Measurements from ENCODE around the gene PIN1. TPM values are rescaled to one million over a fixed set of nuclear protein-coding genes. Genes with fewer than 3 reads are reported as not detected.

Gene PIN1
- total RNA-seq, 1 experiment from 2014 or later, result 131 TPM

DNA sequence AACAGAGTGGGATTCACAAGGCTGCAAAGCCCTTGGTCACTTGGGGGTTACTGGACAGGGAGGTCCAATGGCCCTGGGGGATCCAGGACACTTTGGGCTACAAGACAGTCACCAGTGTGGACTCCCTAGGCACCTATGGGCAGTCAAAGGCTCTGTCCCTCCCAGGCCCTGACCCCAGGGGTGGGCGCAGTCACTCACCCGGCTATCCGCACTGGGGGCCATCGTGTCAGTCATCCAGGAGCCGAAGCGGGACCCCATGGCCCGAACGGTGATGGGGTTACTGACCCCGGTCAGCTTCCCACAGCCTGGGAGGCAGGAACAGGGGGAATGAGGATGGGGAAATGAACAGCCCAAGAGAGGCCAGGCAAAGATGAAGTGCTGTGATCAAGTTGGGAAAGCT, 21.5 kb downstream of the PIN1 start:
- no peak for DNase-seq (ENCODE audit: low read depth)

GRCh38 chr19:9857076-9857721, 22.1 kb downstream of the PIN1 start:
- DNase-seq (ENCODE audit: low read depth), result no peak

DNA sequence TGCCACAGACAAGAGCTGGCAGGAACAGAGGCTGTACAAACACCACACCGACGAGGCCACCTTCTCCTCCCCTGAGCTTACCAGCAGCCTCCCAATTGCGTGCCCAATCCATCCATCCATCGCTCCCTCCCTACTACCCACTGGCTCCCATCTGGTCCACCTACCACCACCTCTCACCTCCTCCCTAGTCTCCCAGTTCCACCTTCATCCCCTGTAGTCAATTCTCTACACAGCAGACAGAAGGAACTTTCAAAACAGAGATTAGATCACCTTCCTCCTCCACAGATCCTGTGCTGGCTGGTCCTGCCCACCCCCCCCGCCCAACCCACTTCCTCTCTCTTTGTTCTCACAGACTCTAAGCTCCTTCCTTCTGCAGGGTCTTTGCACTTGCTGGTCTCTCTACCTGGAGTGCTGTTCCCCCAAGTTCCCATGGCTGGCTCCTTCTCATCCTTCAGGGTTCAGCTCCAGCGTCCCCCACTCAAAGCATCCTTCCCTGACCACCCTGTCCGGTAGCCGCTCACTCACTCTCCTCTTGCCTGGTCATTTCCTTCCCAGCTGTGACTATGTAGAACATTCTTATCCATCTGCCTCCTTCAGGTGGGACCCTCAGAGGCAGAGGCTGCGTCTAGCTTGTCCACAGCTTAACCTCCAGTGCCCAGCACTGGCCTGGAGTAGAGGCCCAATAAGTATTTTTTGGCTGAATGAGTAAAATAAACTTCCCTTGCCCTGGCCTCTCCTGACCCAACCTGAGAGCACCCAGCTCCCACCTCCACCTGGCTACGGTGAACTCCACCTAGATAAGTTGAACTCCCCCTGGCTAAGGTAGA, 23.0 kb downstream of the PIN1 start:
- no peak for DNase-seq (ENCODE audit: low read depth)

DNA sequence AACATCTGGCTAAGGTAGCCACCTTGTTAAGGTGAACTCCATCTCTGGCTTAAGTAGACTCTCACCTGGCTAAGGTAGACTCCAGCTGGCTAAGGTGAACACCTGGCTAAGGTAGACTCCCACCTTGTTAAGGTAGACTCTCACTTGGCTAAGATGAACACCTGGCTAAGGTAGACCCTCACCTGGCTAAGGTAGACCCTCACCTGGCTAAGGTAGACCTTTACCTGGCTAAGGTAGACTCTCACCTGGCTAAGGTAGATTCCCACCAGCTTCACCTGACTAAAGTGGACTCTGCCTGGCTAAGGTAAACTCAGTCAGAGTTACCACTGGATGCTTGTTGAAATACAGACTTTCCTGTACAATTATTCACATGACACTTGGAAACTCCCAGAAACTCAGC, 23.6 kb downstream of the PIN1 start:
- DNase-seq (ENCODE audit: low read depth), result no peak

DNA sequence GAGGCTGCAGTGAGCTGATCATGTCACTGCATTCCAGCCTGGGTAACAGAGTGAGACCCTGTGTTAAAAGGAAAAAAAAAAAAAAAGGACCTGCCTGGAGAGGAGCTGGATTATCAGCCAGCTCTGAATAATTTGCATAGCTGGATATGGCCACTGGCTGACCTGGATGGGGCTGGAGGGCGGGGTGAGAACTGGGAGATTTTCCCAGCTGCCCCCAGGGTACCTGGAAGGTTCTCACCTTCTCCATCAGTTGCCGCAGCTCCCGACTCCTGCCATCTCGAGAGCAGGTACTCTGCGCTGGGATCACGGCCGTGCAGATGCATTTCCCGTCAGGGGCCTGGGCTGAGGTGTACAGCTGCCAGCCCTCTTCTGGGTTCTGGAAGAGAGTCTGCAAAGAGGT, 25.3 kb downstream of the PIN1 start:
- no peak for DNase-seq (ENCODE audit: low read depth)

- no peak for DNase-seq (ENCODE audit: low read depth)
Observed at GRCh38 chr19:9861503-9861902, 26.4 kb downstream of the PIN1 start.

GRCh38 chr19:9862938-9863337, 27.8 kb downstream of the PIN1 start:
- DNase-seq (ENCODE audit: low read depth), result no peak

DNA sequence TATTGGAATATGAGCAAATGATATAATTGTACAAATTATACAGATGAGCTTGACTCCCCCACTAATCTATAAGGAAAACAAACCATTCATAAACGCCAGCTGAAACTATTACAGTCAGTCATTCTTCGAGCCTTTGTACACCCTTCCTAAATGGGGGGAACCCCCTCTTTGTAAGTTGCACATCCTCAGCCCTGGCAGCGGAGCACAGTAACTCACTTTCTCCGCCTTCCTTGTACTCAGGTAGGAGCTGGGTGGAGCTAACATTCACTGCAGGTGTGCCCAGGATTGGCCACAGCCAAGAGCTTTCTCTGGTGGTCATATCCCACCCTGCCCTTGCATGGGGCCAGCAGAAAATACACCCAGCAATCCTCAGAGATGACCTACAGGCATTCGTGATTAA, 28.6 kb downstream of the PIN1 start:
- no peak for DNase-seq (ENCODE audit: low read depth)

GRCh38 chr19:9865732-9866501, 30.8 kb downstream of the PIN1 start:
- no peak for DNase-seq (ENCODE audit: low read depth)

GRCh38 chr19:9868983-9869617, 34.0 kb downstream of the PIN1 start:
- no peak for DNase-seq (ENCODE audit: low read depth)

DNA sequence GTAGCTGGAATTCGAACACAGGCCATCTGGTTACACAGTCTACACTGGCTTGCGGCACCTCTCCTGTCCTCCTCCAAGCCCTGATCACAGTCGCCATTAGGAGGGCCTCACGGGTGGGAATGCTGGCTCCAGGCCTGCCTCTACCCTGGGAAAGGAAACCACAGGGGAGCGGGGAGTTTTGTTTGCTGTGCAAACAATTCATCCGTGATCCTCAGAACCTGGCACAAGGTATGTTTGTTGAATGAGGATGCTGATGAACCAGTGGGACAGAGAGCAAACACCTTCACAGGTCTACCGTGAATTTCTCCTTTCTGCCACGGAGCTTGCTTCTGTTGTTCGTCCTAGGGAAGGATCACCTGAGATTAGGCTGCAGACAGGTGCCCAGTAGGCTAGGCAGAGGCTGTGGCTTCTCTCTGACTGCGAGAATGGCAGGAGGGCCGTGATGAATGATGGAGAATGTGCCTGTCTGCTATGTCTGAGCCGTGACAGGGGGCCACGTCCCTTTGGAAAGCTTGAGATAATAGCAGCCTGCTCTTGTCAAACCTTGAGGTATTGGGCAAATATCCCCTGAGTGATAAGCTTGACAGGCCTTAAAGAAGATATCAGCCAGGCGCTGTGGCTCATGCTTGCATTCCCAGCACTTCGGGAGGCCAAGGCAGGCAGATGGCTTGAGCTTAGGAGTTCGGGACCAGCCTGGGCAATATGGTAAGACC, 36.7 kb downstream of the PIN1 start:
- DNase-seq (ENCODE audit: low read depth), result no peak

DNA sequence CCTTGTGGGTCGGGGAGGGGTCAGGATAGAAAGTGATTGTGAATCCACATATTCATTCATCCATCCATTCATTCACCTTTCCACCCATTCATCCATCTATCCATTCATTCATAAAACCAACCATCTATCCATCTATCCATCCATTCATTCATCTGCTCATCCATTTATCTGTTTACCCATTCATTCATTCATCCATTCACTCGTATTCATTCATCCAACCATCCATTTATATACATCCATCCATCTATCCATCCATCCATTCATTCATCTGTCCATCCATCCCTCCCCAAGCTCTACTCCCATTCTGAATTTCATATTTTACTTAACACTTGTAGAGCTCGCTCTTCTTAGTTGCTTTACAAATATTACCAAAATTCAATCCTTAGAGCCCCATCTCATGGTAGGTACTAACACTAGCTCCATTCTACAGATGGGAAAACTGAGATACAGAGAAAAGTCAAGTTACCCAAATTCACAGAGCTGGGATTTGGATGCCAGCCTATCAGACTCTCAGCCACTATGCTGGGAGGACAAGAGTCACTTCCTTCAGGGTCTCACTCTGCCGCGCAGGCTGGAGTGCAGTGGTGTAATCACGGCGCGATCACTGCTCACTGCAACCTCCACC, 37.6 kb downstream of the PIN1 start:
- no peak for DNase-seq (ENCODE audit: low read depth)

DNA sequence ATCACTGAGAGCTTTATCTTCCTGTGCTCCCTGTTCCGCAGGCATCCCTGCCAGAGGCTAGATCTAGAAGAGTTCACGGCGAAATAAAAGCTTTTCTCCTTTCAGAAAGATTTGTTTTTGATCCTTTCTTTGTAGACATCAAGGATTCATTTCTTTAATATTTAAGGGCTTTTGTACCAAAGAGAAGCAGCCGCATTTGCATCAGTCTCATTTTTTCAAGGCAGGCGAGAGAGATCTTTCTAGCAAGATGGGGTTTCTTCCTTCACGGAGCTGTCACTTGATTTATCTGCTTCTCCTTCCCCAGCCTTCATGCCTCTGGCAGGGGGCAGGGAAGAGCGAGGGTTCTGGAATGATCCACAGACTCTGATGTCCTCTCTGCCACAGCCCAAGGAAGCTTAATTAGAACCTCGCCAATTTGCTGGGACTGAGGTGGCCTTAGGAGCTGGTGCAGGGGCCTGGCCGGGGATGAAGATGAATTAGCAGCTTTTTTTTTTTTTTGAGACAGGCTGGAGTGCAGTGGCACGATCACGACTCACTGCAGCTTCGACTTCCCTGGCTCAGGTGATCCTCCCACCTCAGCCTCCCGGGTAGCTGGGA, 40.0 kb downstream of the PIN1 start:
- DNase-seq (ENCODE audit: low read depth), result no peak

GRCh38 chr19:9875796-9876195, 40.7 kb downstream of the PIN1 start:
- DNase-seq (ENCODE audit: low read depth), result no peak

DNA sequence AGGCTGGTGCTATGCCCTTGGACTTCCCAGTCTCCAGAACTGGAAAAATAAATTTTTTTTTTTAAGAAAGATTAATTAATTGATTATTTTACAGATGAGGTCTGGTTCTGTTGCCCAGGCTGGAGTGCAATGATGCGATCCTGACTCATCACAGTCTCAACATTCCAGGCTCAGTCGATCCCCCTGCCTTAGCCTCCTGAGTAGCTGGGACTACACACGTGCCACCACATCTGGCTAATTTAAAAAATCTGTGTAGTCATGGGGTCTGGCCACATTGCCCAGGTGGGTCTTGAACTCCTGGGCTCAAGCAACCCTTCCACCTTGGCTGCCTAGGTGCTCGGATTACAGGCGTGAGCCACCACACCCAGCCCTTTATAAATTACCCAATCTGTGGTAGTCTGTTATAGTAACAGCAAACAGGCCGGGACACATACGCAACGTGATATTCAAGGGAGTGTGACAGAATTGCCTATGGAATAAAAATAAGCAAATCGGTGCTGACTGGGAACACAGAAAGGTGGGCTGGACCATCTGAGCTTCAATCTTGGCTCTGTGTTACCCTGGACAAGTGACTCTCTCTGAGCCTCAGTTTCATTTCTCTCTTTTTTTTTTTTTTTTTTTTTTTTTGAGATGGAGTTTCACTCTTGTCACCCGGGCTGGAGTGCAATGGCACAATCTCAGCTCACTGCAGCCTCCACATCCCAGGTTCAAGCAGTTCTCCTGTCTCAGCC, 42.8 kb downstream of the PIN1 start:
- peak; percentile 81 for DNase-seq (ENCODE audit: low read depth)

DNA sequence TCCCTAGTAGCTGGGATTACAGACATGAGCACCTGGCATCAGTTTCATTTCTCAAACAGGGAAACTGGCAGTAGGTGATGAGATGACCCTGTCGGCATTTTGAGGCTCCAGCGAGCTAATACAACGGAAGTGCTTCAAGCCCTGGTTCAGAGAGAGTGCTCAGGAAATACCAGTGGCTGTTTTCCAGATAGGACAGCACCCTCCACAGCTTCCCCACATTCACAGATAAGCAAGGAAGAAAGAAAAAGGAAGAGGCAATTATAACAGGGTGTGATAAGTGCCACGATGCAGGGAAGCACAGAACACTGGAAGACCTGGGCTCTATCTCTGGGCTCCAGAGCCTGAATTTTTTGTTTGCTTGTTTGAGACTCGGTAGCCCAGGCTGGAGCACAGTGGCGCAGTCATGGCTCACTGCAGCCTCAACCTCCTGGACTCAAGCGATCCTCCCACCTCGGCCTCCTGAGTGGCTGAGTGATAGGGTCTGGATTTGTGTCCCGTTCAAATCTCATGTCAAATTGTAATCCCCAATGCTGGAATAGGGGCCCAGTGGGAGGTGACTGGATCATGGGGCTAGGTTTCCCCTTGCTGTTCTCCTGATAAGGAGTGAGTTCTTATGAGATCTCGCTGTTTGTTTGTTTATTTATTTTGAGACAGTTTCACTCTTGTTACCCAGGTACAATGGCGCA, 43.5 kb downstream of the PIN1 start:
- peak; percentile 66 for DNase-seq (ENCODE audit: low read depth)

DNA sequence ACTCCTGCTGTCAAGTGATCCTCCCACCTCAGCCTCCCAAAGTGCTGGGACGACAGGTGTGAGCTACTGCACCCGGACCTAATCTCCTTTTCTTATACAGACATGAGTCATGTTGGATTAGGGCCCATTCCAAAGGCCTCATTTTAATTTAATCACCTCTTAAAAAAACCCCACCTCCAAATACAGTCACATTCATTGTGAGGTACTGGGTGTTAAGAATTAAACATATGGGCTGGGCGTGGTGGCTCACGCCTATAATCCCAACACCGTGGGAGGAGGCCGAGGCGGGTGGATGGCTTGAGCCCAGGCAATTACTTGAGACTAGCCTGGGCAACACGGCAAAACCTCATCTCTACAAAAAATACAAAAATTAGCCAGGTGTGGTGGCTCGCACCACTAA, 46.6 kb downstream of the PIN1 start:
- peak; percentile 49 for DNase-seq (ENCODE audit: low read depth)

DNA sequence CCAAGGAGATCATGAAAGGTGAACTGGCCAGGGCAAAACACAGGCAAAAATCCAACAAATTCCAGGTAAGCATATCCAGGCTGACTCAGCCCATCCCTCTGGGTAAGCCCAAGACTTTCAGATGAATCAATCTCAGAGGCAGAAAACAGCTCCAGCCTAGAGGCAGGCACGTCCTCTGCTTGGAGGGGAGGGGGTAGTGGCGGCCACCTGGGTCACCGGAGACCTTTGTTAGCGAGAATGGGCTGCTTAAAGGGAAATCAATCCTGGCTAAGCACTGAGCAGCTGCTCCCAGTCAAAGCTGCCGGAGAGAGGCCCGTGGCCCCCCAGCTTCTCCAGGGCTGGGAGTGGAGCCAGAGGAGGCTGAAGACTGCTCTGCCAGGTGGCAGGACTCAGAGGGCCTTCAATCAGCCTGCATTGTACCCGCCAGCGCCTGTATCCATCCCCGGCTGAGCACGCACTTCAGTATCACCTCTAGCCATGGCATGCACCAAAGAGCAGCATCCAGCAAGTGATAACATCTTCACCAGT, 48.2 kb downstream of the PIN1 start:
- DNase-seq (ENCODE audit: low read depth), result peak; percentile 21

GRCh38 chr19:9883764-9884163, 48.6 kb downstream of the PIN1 start:
- DNase-seq (ENCODE audit: low read depth), result peak; percentile 21
